Kidney (tissue), 14 donors: Measurements from ENCODE around the gene SIGLEC8. TPM values are rescaled to one million over a fixed set of nuclear protein-coding genes. Genes with fewer than 3 reads are reported as not detected.
"Not testable (repeated sequence)": the region's sequence is repeated elsewhere in the genome, so short reads cannot be mapped to it uniquely, and the experiment has no call there.

Experiments used
- DNase-seq, 5 donors: peaks; one replicate each; pipeline ENCODE4 v3.0.0-alpha.2; 2013 to 2020
- FAIRE-seq: peaks from 2 replicates; lab custom pipeline; 2012; peaks lifted over from hg19 to GRCh38; lab: Jason Lieb, UNC
- H3K27ac ChIP-seq, 2 donors: one replicate each; pipeline ENCODE4 v1.7.0; 2013; ENCODE audit warnings: low read depth in 2 of 2, low read length in 2 of 2, inconsistent platforms in 1 of 2
- H3K27me3 ChIP-seq: one replicate; pipeline ENCODE4 v1.7.1; 2013; ENCODE audit warnings: low read length, inconsistent platforms; ENCODE audit not compliant: control insufficient read depth, insufficient read depth
- H3K36me3 ChIP-seq, 3 donors: one replicate each; pipeline versions ENCODE4 v1.7.0 to v1.7.1; 2013; ENCODE audit warnings: low read length in 3 of 3, control low read depth in 1 of 3, inconsistent platforms in 1 of 3; ENCODE audit not compliant: insufficient read depth in 3 of 3, control insufficient read depth in 2 of 3
- H3K4me1 ChIP-seq, 3 donors: one replicate each; pipeline versions ENCODE4 v1.7.0 to v1.7.1; 2013; ENCODE audit warnings: low read length in 3 of 3, inconsistent platforms in 1 of 3, low read depth in 1 of 3; ENCODE audit not compliant: control insufficient read depth in 2 of 3, insufficient read depth in 2 of 3
- H3K4me3 ChIP-seq, 3 donors: one replicate each; pipeline versions ENCODE4 v1.7.0 to v1.8.1; 2013; ENCODE audit warnings: low read length in 3 of 3, control low read depth in 1 of 3, inconsistent platforms in 1 of 3
- H3K9ac ChIP-seq, 3 donors: one replicate each; pipeline versions ENCODE4 v1.7.0 to v1.7.1; 2013; ENCODE audit warnings: low read length in 3 of 3, control low read depth in 1 of 3, inconsistent platforms in 1 of 3
- H3K9me3 ChIP-seq, 3 donors: one replicate each; pipeline versions ENCODE4 v1.7.0 to v1.7.1; 2013; ENCODE audit warnings: low read length in 3 of 3, control low read depth in 1 of 3, inconsistent platforms in 1 of 3; ENCODE audit not compliant: control insufficient read depth in 2 of 3, insufficient read depth in 1 of 3
- intact Hi-C: fragments of 100-400 bp; cut with DNase I; formaldehyde crosslinking; loops from one replicate; pipeline ENCODE4 v1.11.1; 2022
- polyA plus RNA-seq: library from polyadenylated mRNA; stranded (reverse); fragments of 350-450 nt; fragmentation: Illumina TruSeq; extraction: RNeasy Lipid Tissue Mini Kit (QIAGEN cat#74804); gene quantifications from one replicate; pipeline ENCODE4 v1.2.3, GENCODE V29; 2014; ENCODE audit warnings: low read depth, low replicate concordance; ENCODE audit not compliant: insufficient read depth
- total RNA-seq: library from RNA; stranded (reverse); fragmentation: NEBNext Ultra II Directional; extraction: Animal tissue kit (Norgen Biotek cat#: 25700); gene quantifications from one replicate; pipeline ENCODE4 v1.2.1, GENCODE V29; 2021
- TF ChIP-seq, protein P1 (sequence below): IDR thresholded peaks from 3 replicates; pipeline ENCODE4 v1.5.1; 2012; ENCODE audit warnings: mild to moderate bottlenecking, moderate library complexity, borderline replicate concordance; ENCODE audit not compliant: insufficient read depth; ENCODE audit errors: extremely low read depth
- donor health status: control.
- donor health status: control.
- donor health status: control.
- donor health status: control.
- donor health status: control.
- donor health status: DM: yes; HTN: yes; CAD: no.
- donor health status: Normal renal cell carcinoma (clear cell type).

The SIGLEC8 gene
- total and polyA plus RNA-seq, 2 donors from 2014 or later, result 1.8 TPM; not detected in 1

DNA sequence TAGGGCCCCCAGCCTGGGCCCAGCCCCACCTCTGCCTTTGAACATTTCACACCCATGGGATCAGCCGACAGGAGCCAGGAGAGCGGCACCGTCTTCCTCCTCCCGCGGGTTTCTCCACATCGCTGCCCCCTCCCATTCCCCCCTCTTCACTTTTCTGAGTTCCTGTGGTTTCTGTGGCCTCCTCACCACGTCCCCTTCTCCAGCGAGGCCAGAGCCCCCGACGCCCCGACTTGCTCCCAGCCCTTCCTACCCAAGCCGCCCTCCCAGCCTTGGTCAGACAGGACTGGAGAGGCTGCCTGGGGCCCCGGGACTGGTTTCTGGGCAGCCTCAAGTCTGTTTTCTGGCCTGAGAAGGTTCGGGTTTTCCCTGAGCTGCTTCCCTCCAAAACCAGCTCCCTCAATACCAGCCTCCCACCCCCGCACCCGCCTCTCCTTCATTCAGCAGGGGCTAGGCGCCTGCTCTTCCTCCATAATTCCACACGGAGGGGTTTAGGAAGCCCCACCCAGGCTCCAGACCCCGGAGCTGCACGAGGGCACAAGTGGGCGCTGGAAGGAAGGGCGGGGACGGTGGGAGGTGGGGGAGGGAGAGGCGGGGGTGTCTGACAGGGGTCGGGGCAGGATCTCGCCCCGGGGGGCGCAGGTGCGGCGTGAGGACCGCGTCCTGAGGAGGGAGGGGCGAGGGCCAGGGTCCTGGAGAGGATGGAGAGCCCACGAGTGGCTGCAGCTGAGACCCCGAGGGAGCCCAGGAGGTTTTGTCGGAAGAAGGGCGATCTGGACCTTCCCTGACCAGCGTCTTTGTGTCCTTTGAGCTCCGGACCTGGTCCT is 36.8 kb downstream of the SIGLEC8 start:
- TF ChIP-seq, protein P1, sequence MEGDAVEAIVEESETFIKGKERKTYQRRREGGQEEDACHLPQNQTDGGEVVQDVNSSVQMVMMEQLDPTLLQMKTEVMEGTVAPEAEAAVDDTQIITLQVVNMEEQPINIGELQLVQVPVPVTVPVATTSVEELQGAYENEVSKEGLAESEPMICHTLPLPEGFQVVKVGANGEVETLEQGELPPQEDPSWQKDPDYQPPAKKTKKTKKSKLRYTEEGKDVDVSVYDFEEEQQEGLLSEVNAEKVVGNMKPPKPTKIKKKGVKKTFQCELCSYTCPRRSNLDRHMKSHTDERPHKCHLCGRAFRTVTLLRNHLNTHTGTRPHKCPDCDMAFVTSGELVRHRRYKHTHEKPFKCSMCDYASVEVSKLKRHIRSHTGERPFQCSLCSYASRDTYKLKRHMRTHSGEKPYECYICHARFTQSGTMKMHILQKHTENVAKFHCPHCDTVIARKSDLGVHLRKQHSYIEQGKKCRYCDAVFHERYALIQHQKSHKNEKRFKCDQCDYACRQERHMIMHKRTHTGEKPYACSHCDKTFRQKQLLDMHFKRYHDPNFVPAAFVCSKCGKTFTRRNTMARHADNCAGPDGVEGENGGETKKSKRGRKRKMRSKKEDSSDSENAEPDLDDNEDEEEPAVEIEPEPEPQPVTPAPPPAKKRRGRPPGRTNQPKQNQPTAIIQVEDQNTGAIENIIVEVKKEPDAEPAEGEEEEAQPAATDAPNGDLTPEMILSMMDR, result no peak
- H3K4me1 ChIP-seq, result no peaks in the 10 kb centered on the region
- no peak for DNase-seq
- no peak for FAIRE-seq
- H3K27me3 ChIP-seq, result no peaks in the 10 kb centered on the region
- no peak overlapping the region for H3K4me3 ChIP-seq
- no peaks in the 10 kb centered on the region for H3K36me3 ChIP-seq
- no peak overlapping the region for H3K9ac ChIP-seq
- intact Hi-C loops, result no loop called here
- no peak overlapping the region for H3K27ac ChIP-seq
- H3K9me3 ChIP-seq, result no peaks in the 10 kb centered on the region

DNA sequence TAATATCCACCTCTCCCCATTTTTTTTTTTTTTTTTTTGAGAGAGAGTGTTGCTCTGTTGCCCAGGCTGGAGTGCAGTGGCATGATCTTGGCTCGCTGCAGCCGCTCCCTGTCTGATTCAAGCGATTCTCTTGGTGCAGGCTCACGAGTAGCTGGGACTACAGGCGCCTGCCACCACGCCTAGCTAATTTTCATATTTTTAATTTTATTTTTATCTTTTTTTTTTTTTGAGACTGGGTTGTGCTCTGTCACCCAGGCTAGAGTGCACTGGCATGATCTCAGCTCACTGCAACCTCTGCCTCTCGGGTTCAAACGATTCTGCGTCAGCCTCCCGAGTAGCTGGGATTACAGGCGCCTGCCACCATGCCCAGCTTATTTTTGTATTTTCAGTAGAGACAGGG is 37.7 kb downstream of the SIGLEC8 start:
- DNase-seq, H3K27ac ChIP-seq, H3K4me1 ChIP-seq, intact Hi-C loops, H3K36me3 ChIP-seq, H3K4me3 ChIP-seq, H3K27me3 ChIP-seq, FAIRE-seq, H3K9me3 ChIP-seq, H3K9ac ChIP-seq: not testable (repeated sequence)

DNA sequence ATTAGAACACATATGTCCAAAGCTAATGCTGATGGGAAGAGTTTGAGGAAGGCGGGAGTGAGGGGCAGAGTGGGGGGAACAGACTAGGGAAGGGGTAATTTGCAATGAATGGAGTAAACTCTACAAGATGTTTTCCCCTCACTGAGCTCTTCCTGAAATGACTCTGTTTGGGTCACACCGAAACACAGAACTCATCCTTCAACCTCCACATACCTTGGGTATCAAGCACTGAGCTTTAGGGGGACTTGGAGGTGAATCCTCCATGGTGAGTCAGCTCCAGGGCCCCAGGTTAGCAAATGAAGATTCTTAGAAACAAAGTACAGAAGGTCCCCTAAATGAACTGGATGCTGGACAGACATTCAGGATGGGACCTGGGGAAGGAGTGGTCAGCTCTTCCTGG is 39.5 kb downstream of the SIGLEC8 start:
- FAIRE-seq (no peak), DNase-seq (no peak)
- H3K27me3 ChIP-seq, result no peaks in the 10 kb centered on the region
- H3K9me3 ChIP-seq, result no peaks in the 10 kb centered on the region
- H3K9ac ChIP-seq, result no peak overlapping the region
- no peaks in the 10 kb centered on the region for H3K4me1 ChIP-seq
- TF ChIP-seq, protein P1, result no peak
- no peak overlapping the region for H3K27ac ChIP-seq
- intact Hi-C loops, result no loop called here
- H3K4me3 ChIP-seq, result no peak overlapping the region
- H3K36me3 ChIP-seq, result no peaks in the 10 kb centered on the region

DNA sequence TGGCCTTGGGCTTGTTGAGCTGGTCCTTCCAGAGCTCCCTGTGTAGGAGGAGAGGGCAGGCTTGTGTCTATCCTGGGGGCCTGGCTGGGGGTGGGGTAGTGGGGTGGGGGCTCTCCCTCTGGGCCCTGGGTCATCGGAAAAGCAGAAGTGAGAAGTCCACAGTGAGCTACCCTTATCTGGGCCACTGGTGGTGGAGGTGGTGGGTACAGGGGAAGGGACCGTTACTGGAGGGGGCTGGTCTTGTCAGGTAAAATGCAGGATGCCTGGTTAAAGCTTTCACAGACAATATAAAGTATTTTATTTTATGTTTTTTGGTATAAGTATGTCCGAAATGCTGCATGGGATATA is 40.5 kb downstream of the SIGLEC8 start:
- H3K27me3 ChIP-seq, result no peaks in the 10 kb centered on the region
- intact Hi-C loops, result no loop called here
- no peak for FAIRE-seq

More for the DNA sequence above, 40.5 kb downstream of the SIGLEC8 start:
- TF ChIP-seq, protein P1, result no peak
- no peak overlapping the region for H3K27ac ChIP-seq
- no peak overlapping the region for H3K4me3 ChIP-seq
- no peak overlapping the region for H3K9ac ChIP-seq
- DNase-seq, result peak in 1 of 5 donors; percentile 3
- H3K36me3 ChIP-seq, result no peaks in the 10 kb centered on the region
- no peaks in the 10 kb centered on the region for H3K4me1 ChIP-seq
- no peaks in the 10 kb centered on the region for H3K9me3 ChIP-seq
